ENCODE results near the gene RETREG1. TPM values are rescaled to one million over a fixed set of nuclear protein-coding genes. Genes with fewer than 3 reads are reported as not detected.

Gene RETREG1
- total and polyA plus RNA-seq, 2 donors (not counting 3 experiments of a cell fraction or from before 2014, with no cell fraction given) = 0.46 TPM; not detected in 1

DNA sequence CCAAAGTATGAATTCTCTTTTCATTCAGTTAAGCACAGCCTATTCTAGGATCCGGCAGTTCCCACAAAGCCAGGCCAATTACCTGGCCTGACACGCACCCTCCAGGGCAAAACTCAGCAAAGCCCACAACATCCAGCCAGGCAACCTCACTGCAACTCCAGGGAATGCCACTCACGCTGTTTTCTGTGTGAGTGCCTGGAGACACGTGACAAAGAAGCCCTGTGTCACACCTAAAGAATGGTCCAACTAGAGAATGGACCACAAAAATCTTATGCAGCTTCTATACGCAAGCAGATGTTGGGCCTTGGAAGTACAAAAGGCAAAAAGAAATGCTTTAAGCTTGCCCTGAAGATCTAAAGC is 20.2 kb downstream of the RETREG1 start:
- Histone ChIP-seq H3K9me1 (replicated peaks; ENCODE audit: control insufficient read depth, extremely low read depth, insufficient read depth, low read length) (no peaks in the 10 kb centered on the region), H3K4me2 (ENCODE audit: insufficient read depth, low read length) (no peak overlapping the region), H3K79me2 (ENCODE audit: control insufficient read depth, insufficient read depth, low read length) (no peaks in the 10 kb centered on the region), H3K4me1 (ENCODE audit: control insufficient read depth, extremely low read depth, insufficient read depth, low read length) (no peaks in the 10 kb centered on the region), H4K20me1 (replicated peaks; ENCODE audit: control insufficient read depth, extremely low read depth, insufficient read depth, low read length) (no peaks in the 10 kb centered on the region), H3K27ac (ENCODE audit: insufficient read depth, low read depth, low read length) (no peak overlapping the region), H3K4me3 (replicated peaks in 1 of 3; ENCODE audit: insufficient read depth in 1 of 3, low read depth in 1 of 3, low read length in 3 of 3) (no peak overlapping the region), H3K27me3 (ENCODE audit: control insufficient read depth in 2 of 2, insufficient read depth in 2 of 2, low read length in 2 of 2) (peaks cover 0 to 3% of the 10 kb centered on the region in 2 experiments), H3K9ac (replicated peaks; ENCODE audit: extremely low read depth, insufficient read depth, low read length) (no peak overlapping the region), H3K9me3 (replicated peaks; ENCODE audit: control insufficient read depth, insufficient read depth, low read length) (no peaks in the 10 kb centered on the region), H2AFZ (ENCODE audit: low read depth, low read length) (no peak overlapping the region), H3K36me3 (ENCODE audit: control insufficient read depth in 2 of 2, extremely low read depth in 1 of 2, insufficient read depth in 2 of 2, low read length in 2 of 2) (no peaks in the 10 kb centered on the region)
- no peak for FAIRE-seq
- CTCF ChIA-PET = interaction anchor here (0.7 kb wide), 1 partner anchor 11 kb away, joined by 3 read pairs; no protein-coding TSS in a partner anchor
- DNase-seq (ENCODE audit: low read depth, low spot score) = no peak
- dilution Hi-C loops (cut with MboI; ENCODE audit: extremely low pct_ligation_motif_present, low sequenced_read_pairs) (no loop called here), intact Hi-C loops (cut with micrococcal nuclease) (no loop called here)
- TF ChIP-seq POLR2AphosphoS5 (IDR thresholded peaks at IDR 0.05; ENCODE audit: insufficient read depth, low read depth, low read length) (no peak), MYC (IDR thresholded peaks at IDR 0.05; ENCODE audit: low read depth, low read length) (no peak), EZH2 (IDR thresholded peaks at IDR 0.05; ENCODE audit: borderline replicate concordance, low read depth, low read length, severe bottlenecking) (no peak), POLR2A (IDR thresholded peaks at IDR 0.05; ENCODE audit: low read depth, low read length) (no peak)
- TF ChIP-seq, protein P1, sequence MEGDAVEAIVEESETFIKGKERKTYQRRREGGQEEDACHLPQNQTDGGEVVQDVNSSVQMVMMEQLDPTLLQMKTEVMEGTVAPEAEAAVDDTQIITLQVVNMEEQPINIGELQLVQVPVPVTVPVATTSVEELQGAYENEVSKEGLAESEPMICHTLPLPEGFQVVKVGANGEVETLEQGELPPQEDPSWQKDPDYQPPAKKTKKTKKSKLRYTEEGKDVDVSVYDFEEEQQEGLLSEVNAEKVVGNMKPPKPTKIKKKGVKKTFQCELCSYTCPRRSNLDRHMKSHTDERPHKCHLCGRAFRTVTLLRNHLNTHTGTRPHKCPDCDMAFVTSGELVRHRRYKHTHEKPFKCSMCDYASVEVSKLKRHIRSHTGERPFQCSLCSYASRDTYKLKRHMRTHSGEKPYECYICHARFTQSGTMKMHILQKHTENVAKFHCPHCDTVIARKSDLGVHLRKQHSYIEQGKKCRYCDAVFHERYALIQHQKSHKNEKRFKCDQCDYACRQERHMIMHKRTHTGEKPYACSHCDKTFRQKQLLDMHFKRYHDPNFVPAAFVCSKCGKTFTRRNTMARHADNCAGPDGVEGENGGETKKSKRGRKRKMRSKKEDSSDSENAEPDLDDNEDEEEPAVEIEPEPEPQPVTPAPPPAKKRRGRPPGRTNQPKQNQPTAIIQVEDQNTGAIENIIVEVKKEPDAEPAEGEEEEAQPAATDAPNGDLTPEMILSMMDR (IDR thresholded peaks at IDR 0.05; ENCODE audit: extremely low read depth in 1 of 2, insufficient read depth in 1 of 2, low read depth in 1 of 2, low read length in 2 of 2) = no peak
- POLR2A ChIA-PET = no interaction called here
- no TSS peak for BruUV-seq (replicated peaks)

DNA sequence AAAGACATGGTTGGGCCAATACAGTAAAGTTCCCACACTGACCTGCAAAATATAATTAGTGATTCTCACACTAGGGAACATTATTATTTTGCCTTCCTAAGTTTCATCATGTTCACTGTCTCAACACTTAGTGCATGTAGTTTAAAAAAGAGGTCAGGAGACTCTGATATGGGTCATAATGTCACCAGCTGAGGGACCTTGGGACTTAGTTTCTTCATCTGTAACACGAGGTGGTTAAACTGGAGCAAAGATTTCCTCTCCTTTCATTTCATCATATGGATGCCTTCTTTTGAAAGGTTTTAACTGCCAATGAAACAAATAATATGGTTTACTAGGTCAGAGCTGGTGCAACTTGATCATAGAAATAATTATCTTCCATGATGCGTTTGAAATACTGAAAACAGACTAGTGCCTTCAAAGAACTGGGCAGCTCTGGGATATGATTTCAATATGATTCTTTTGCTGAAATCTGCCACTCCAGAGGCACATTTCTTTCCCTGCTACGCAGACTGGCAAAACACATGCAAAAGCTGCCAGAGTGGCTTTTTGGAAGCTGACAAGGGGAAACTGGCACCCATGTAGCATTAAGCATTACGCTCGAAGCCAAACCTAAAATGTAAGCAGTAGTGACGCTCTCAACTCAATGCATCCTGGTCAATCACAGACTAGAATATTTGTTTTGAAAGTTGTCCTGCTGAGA is 20.8 kb downstream of the RETREG1 start:
- CTCF ChIA-PET = interaction anchor here (2.7 kb wide), 1 partner anchor 10 kb away, joined by 14 read pairs; no protein-coding TSS in a partner anchor
- intact Hi-C loops (cut with micrococcal nuclease) = no loop called here

More for the DNA sequence above, 20.8 kb downstream of the RETREG1 start:
- dilution Hi-C loops (cut with MboI; ENCODE audit: extremely low pct_ligation_motif_present, low sequenced_read_pairs) = no loop called here
- no peaks in the 10 kb centered on the region for H3K9me3 ChIP-seq (replicated peaks; ENCODE audit: control insufficient read depth, insufficient read depth, low read length)
- no peak overlapping the region for H3K4me3 ChIP-seq (replicated peaks in 1 of 3; ENCODE audit: insufficient read depth in 1 of 3, low read depth in 1 of 3, low read length in 3 of 3)
- H3K36me3 ChIP-seq (ENCODE audit: control insufficient read depth in 2 of 2, extremely low read depth in 1 of 2, insufficient read depth in 2 of 2, low read length in 2 of 2) = no peaks in the 10 kb centered on the region
- no peak for DNase-seq (ENCODE audit: low read depth, low spot score)
- H4K20me1 ChIP-seq (replicated peaks; ENCODE audit: control insufficient read depth, extremely low read depth, insufficient read depth, low read length) = no peaks in the 10 kb centered on the region
- POLR2A ChIA-PET = no interaction called here
- H3K9ac ChIP-seq (replicated peaks; ENCODE audit: extremely low read depth, insufficient read depth, low read length) = no peak overlapping the region
- H3K4me2 ChIP-seq (ENCODE audit: insufficient read depth, low read length) = no peak overlapping the region
- no peaks in the 10 kb centered on the region for H3K79me2 ChIP-seq (ENCODE audit: control insufficient read depth, insufficient read depth, low read length)
- FAIRE-seq = no peak
- BruUV-seq (replicated peaks) = no TSS peak
- H3K27me3 ChIP-seq (ENCODE audit: control insufficient read depth in 2 of 2, insufficient read depth in 2 of 2, low read length in 2 of 2) = peaks cover 0 to 3% of the 10 kb centered on the region in 2 experiments
- H3K4me1 ChIP-seq (ENCODE audit: control insufficient read depth, extremely low read depth, insufficient read depth, low read length) = no peaks in the 10 kb centered on the region
- H3K9me1 ChIP-seq (replicated peaks; ENCODE audit: control insufficient read depth, extremely low read depth, insufficient read depth, low read length) = no peaks in the 10 kb centered on the region
- H2AFZ ChIP-seq (ENCODE audit: low read depth, low read length) = no peak overlapping the region
- no peak for TF ChIP-seq MYC (IDR thresholded peaks at IDR 0.05; ENCODE audit: low read depth, low read length)
- no peak overlapping the region for H3K27ac ChIP-seq (ENCODE audit: insufficient read depth, low read depth, low read length)
